OCI-LY7 (cell line): ENCODE data around the gene TMEM229A. TPM values are rescaled to one million over a fixed set of nuclear protein-coding genes. Genes with fewer than 3 reads are reported as not detected.

Source experiments
- BruUV-seq: library from RNA; stranded (reverse); fragments of 400-500 nt; replicated peaks from 2 replicates; lab custom pipeline; 2021; lab: Mats Ljungman, UMichigan
- CTCF ChIA-PET: fragments of 300-600 bp; sonication (Branson Sonifier 250); formaldehyde crosslinking; loops from one replicate; lab custom pipeline; 2022; ENCODE audit warnings: antibody characterized with exemption; ENCODE audit not compliant: unreplicated experiment; lab: Charles Lee
- POLR2A ChIA-PET: fragments of 300-600 bp; sonication (Branson Sonifier 250); formaldehyde crosslinking; loops from one replicate; lab custom pipeline; 2022; ENCODE audit warnings: antibody characterized with exemption; lab: Charles Lee
- DNase-seq: peaks from one replicate; pipeline ENCODE4 v3.0.0-alpha.2; 2015; ENCODE audit warnings: low spot score
- H2AFZ ChIP-seq: fragments of 200-600 bp; sonication (generic), shearing (Covaris generic); 2 replicates; pipeline ENCODE4 v1.6.1; 2014; ENCODE audit warnings: mild to moderate bottlenecking, antibody characterized with exemption, low read length, moderate library complexity
- H3K27ac ChIP-seq: fragments of 200-600 bp; sonication (generic); 2 replicates; pipeline ENCODE4 v1.5.1; 2014; ENCODE audit warnings: mixed run types, low read depth, mild to moderate bottlenecking, moderate library complexity, low read length, inconsistent platforms; ENCODE audit not compliant: poor library complexity, severe bottlenecking
- H3K36me3 ChIP-seq: fragments of 200-600 bp; sonication (generic); 2 replicates; pipeline ENCODE4 v1.6.1; 2014; ENCODE audit warnings: mild to moderate bottlenecking, antibody characterized with exemption, low read length, moderate library complexity, mixed read lengths; ENCODE audit not compliant: insufficient read depth
- H3K4me1 ChIP-seq: fragments of 200-600 bp; sonication (generic); 2 replicates; pipeline ENCODE4 v1.5.1; 2014; ENCODE audit warnings: mild to moderate bottlenecking, low read length; ENCODE audit not compliant: insufficient read depth, poor library complexity, severe bottlenecking
- H3K4me2 ChIP-seq: fragments of 200-600 bp; sonication (generic); 2 replicates; pipeline ENCODE4 v1.6.1; 2014; ENCODE audit warnings: mild to moderate bottlenecking, low read length
- H3K4me3 ChIP-seq: fragments of 200-600 bp; sonication (generic); 2 replicates; pipeline ENCODE4 v1.5.1; 2014; ENCODE audit warnings: mild to moderate bottlenecking, low read depth, low read length; ENCODE audit not compliant: poor library complexity, severe bottlenecking
- H3K79me2 ChIP-seq: fragments of 200-600 bp; sonication (generic); 2 replicates; pipeline ENCODE4 v1.6.1; 2016; ENCODE audit warnings: low read depth, mild to moderate bottlenecking, low read length, moderate library complexity, mixed read lengths; ENCODE audit not compliant: insufficient read depth
- H3K9me2 ChIP-seq: fragments of 200-600 bp; sonication (generic); 2 replicates; pipeline ENCODE4 v1.6.1; 2016; ENCODE audit warnings: mild to moderate bottlenecking, low read length, mixed read lengths; ENCODE audit not compliant: insufficient read depth
- H3K9me3 ChIP-seq: fragments of 200-600 bp; sonication (generic); 2 replicates; pipeline ENCODE4 v1.6.1; 2014; ENCODE audit warnings: mild to moderate bottlenecking, mixed run types, low read length, mixed read lengths
- H4K20me1 ChIP-seq: fragments of 200-600 bp; sonication (generic); 2 replicates; pipeline ENCODE4 v1.6.1; 2014; ENCODE audit warnings: mild to moderate bottlenecking, antibody characterized with exemption, low read length, moderate library complexity, mixed read lengths; ENCODE audit not compliant: insufficient read depth
- CTCF ChIP-seq: fragments of 200-600 bp; sonication (generic); conservative IDR thresholded peaks from 2 replicates; pipeline ENCODE4 v1.5.1; 2014; ENCODE audit warnings: mild to moderate bottlenecking, antibody characterized with exemption, low read length, moderate library complexity, mixed read lengths
- EZH2phosphoT487 ChIP-seq: fragments of 200-600 bp; sonication (generic); IDR thresholded peaks from 2 replicates; pipeline ENCODE4 v1.6.1; 2018; ENCODE audit warnings: low read depth, borderline replicate concordance, mild to moderate bottlenecking, mixed run types, antibody characterized with exemption, low read length, moderate library complexity, mixed read lengths
- intact Hi-C: fragments of 100-400 bp; cut with micrococcal nuclease; formaldehyde crosslinking; loops from one replicate; pipeline ENCODE4 v1.10.0; 2022; ENCODE audit not compliant: unreplicated experiment
- total RNA-seq, 2 experiments: library from RNA; depleted of rRNA in 1 of 2; stranded (reverse); fragments of >200 nt in 1 of 2; shearing (Covaris generic) in 1 of 2; gene quantifications; 2 replicates each; pipeline ENCODE4 v1.2.3, GENCODE V29; 2014 to 2022

TMEM229A gene
- total RNA-seq, 2 experiments from 2014 or later = not detected

DNA sequence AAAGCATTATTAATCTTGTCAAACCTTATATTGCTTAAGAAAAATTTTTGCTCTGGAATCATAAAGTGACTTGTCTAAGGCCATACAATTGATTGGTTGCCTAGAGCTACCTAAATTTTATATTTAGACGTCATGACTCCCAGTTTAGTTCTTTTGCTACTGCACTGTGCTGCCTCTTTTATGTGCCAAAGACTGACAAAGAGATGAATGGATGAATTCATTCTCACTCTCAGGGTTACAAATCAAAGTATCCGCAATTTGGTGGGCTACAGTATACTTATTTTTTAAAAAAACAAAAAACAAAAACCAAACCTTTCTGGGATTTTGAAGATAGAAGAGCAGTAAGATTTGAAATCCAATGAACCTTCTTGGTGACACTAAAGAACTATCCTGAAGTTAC lies 27.7 kb upstream of the TMEM229A start:
- ChIA-PET CTCF (no interaction called here), POLR2A (no interaction called here)
- TF ChIP-seq EZH2phosphoT487 = no peak
- no peak for TF ChIP-seq CTCF
- no peak overlapping the region for H3K4me3 ChIP-seq
- H3K4me2 ChIP-seq = no peak overlapping the region
- H3K9me2 ChIP-seq = no peaks in the 10 kb centered on the region
- DNase-seq = no peak
- intact Hi-C loops = no loop called here
- no peaks in the 10 kb centered on the region for H3K79me2 ChIP-seq
- H2AFZ ChIP-seq = no peak overlapping the region
- H3K9me3 ChIP-seq = no peaks in the 10 kb centered on the region
- H3K27ac ChIP-seq = no peak overlapping the region
- H3K36me3 ChIP-seq = no peaks in the 10 kb centered on the region
- no TSS peak for BruUV-seq
- H3K4me1 ChIP-seq = no peaks in the 10 kb centered on the region
- no peaks in the 10 kb centered on the region for H4K20me1 ChIP-seq

DNA sequence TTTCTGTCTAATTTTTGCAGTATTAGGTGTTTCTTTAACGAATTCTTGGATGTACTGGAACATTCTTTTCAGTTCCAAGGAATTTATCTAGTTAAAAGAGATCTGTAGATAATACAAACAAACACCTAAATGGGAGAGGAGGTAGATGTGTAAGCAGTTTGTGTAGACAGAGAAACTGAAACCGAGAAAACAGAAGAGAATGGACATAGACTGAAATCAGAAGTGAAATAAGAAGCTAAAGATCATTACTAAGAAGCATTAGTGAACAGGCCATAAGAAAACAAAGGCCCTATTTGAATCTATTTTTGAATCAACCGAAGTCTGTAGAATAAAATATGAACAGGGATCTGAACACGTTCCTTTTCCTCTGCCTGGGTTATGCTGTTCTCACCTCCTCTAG lies 26.5 kb upstream of the TMEM229A start:
- POLR2A ChIA-PET = no interaction called here
- Histone ChIP-seq H3K9me2 (no peaks in the 10 kb centered on the region), H4K20me1 (no peaks in the 10 kb centered on the region), H3K4me1 (no peaks in the 10 kb centered on the region), H3K79me2 (no peaks in the 10 kb centered on the region), H3K27ac (no peak overlapping the region), H3K4me2 (no peak overlapping the region), H3K4me3 (no peak overlapping the region), H2AFZ (no peak overlapping the region), H3K36me3 (no peaks in the 10 kb centered on the region), H3K9me3 (no peaks in the 10 kb centered on the region)
- no TSS peak for BruUV-seq
- intact Hi-C loops = no loop called here
- no peak for DNase-seq
- TF ChIP-seq CTCF (no peak), EZH2phosphoT487 (no peak)
- CTCF ChIA-PET = no interaction called here

DNA sequence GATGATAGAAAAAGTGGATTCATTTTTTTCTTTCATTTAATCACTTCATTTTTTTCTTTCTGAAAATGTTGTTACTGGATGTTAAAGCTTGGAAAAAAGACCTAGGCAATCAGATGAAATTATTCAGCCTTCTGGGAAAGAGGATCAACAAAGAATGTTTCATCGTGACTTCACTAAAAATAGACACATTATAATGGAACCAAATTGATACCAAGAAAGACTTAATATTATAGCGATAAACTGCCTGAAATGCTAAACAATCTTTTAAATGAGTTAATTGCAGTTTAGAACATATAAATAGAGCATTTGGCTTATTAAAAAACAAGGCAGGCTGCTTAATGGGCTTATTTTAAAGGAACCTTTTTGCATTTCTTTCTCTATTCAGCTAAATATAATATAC lies 25.6 kb upstream of the TMEM229A start:
- BruUV-seq = no TSS peak
- H3K9me2 ChIP-seq = no peaks in the 10 kb centered on the region
- TF ChIP-seq EZH2phosphoT487 = no peak
- TF ChIP-seq CTCF = no peak
- H3K27ac ChIP-seq = no peak overlapping the region
- no peak overlapping the region for H3K4me3 ChIP-seq
- no peaks in the 10 kb centered on the region for H3K4me1 ChIP-seq
- no peaks in the 10 kb centered on the region for H3K9me3 ChIP-seq
- H3K79me2 ChIP-seq = no peaks in the 10 kb centered on the region
- no peak for DNase-seq
- no peak overlapping the region for H2AFZ ChIP-seq
- no peaks in the 10 kb centered on the region for H3K36me3 ChIP-seq
- no peaks in the 10 kb centered on the region for H4K20me1 ChIP-seq
- intact Hi-C loops = no loop called here
- no peak overlapping the region for H3K4me2 ChIP-seq
- ChIA-PET POLR2A (no interaction called here), CTCF (no interaction called here)
